Fibroblast of skin of scalp (primary cell): Measurements from ENCODE around the gene FRA10AC1. TPM values are rescaled to one million over a fixed set of nuclear protein-coding genes. Genes with fewer than 3 reads are reported as not detected.

ENCODE experiments used
- DNase-seq: peaks from one replicate; pipeline ENCODE4 v3.0.0-alpha.2; 2013
- polyA plus RNA-seq, 2 experiments: library from polyadenylated mRNA; unstranded; fragments of 120-200 nt; gene quantifications; one replicate each; pipeline ENCODE4 v1.2.1, GENCODE V29; 2013; ENCODE audit not compliant: insufficient read length in 2 of 2

FRA10AC1 gene, protein sequence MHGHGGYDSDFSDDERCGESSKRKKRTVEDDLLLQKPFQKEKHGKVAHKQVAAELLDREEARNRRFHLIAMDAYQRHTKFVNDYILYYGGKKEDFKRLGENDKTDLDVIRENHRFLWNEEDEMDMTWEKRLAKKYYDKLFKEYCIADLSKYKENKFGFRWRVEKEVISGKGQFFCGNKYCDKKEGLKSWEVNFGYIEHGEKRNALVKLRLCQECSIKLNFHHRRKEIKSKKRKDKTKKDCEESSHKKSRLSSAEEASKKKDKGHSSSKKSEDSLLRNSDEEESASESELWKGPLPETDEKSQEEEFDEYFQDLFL
- 21.7 TPM for polyA plus RNA-seq (2013, experiment 1 of 2; ENCODE audit: insufficient read length)
- 26.7 TPM for polyA plus RNA-seq (2013, experiment 2 of 2; ENCODE audit: insufficient read length)

DNA sequence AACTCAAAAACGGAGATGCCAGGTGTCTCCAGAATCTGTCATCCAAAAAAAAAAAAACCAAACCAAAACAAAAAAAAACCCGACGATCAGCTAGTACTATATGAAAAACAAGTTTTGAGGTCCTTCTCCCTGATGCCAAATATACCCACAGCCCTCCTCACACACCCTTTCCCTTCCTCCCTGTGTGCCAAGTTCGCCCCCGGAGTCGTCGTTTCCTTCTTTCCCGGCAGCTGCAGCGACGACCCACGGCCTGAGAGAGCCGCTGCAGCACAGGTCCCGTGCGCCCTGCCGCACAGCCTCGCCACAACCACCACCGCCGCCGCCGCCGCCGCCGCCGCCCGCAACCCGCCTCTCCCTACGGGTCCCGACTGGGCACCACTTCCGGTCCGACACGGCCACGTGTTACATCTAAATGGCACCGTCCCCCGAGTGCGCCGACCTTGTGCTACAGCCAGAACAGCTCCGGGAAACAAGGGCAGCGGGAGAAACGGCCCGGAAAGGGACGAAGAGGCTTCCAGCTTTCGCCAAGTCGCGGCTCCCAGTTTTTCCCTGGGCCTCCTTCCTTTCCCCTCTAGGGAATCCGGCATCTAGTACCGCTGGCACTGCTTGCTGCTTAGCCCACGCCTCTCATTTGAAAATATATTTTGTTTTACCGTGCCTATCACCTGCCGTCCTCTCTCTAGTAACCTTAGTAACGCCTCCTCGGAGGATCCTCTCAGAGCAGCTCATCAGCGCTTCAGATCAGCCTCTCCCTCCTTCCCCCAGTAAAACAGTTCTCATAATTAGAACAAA is at the start of gene FRA10AC1:
Gene FRA10AC1 (minus strand): TSS at position 383 of the 792 bp plus-strand sequence. CDS start 2,486 bp downstream, outside the sequence.
- DNase-seq, result peak; percentile 94

- peak; percentile 25 for DNase-seq
These were observed 49.4 kb upstream of the FRA10AC1 start for GRCh38 chr10:93751832-93752231.

DNA sequence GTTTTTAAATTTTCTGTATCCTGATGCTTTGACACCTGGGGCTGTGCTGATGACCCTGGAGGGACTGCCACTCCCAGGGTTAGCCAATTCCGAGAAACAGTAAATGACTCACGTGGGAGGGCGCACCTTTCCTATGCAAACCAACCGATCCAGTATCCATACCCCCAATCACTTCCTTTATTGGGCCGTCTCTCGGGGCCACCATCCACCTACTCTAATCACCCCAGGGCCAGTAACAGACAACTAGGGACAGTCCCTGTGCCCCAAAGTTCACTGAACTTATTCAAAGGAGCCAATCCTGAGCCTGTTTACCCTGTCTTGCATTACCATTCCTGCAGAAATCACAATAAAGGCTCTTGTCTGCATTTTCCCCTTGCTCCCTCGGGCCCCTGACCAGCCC is 48.7 kb upstream of the FRA10AC1 start:
- DNase-seq, result no peak

DNA sequence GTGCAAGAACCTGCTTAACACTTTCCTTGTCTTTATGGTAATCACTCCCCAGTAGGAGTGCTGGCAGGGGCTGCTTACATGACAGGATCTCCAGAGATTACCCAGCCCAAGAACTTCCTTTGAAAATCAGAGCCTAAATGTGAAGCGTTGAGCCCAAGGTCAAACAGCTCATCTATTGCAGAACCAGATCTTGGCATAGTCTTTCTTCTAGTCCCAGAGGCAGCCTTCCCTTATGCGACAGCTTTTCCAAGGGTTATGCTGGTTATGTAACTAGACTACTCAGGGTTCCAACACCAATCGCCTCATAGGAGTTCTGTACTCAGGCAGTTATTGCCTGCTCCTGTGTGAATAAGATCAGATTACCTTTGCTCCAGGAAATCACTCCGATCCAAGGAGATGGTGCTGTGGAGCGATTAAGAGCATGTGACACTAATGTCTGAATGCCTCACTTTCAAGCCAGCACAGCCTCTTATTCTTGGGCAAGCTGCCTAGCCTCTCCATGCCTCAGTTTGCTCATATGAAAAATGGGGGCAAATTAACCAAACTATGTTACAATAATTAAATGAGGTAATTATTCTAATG is 46.9 kb upstream of the FRA10AC1 start:
- no peak for DNase-seq

- DNase-seq, result peak; percentile 96
These were observed 44.5 kb upstream of the FRA10AC1 start for GRCh38 chr10:93746844-93747284.

- DNase-seq, result peak; percentile 42
These were observed 43.1 kb upstream of the FRA10AC1 start for GRCh38 chr10:93745408-93746065.

- DNase-seq, result no peak
These were observed 40.4 kb upstream of the FRA10AC1 start for GRCh38 chr10:93742633-93743349.

GRCh38 chr10:93741367-93741766 is 39.0 kb upstream of the FRA10AC1 start:
- DNase-seq, result no peak

- DNase-seq, result no peak
These were observed 23.6 kb upstream of the FRA10AC1 start for GRCh38 chr10:93726024-93726423.

DNA sequence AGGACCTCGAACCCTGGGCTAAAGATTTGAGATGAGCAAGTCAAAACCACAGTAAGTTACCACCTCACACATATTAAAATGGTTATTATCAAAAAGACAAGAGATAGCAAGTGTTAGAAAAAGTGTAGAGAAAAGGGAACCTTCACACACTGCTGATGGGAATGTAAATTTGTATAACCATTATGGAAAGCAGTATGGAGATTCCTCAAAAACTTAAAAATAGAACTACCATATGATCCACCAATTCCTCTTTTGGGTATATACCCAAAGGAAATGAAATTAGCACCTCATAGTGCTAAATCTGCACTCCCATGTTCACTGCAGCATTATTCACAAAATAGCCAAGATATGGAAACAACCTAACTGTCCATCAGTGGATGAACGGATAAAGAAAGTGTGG is 20.8 kb upstream of the FRA10AC1 start:
- no peak for DNase-seq

DNA sequence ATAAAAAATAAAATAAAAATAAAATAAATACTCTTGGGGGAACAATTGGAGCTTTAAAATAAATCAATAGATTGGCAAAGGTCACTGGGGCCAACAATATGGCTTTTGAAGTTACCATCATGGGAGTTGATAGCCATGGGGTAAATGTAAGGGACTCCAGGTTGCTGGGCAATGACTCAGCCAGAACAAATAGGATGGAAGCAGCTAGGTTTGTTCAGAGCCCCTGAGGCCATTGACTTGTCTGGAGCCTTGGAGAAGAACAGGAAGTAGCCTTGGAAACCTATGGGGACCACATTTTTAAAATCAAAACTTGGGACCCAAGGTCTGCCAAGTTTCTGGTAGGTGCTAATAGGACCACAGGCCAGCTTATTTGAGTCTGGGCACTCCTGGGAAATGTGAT is 20.2 kb upstream of the FRA10AC1 start:
- no peak for DNase-seq

GRCh38 chr10:93719901-93720300 is 17.5 kb upstream of the FRA10AC1 start:
- DNase-seq, result no peak

DNA sequence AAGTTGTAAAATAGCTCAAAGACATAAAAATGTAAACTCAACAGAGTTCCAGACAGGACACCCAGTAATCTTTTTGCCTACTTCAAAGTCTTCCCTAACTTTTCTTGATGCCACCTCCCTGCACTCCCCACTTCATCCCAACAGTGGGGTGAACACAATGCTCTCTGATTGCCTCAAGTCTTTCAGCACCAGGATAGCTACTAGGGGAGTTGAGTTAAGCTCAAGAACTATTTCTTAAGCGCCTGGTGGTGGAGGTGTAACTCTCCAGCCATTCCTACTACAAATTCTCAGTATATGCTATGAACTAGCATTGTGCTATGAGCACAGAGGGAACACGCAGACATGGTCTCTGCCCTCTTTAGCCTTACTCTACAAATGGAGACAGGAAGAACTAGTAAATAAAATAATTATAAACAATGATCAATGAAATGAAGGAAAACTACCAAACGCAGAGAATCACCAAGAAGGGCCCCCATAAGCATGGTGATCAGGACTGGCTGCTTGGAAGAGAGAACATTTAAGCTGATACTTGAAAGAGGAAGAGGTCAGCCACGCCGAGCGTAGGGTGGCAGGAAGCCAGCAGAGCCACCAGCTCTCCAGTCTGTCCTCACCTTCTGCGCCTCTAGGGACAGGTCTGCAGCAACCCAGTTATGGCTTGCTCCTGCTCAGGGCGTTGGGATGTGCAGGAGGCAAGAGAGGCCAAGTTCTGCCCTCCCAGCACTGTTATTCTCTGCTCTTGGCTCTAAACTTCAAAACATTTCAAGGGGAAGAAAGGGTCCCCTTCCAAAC is 16.7 kb upstream of the FRA10AC1 start:
- DNase-seq, result no peak

DNA sequence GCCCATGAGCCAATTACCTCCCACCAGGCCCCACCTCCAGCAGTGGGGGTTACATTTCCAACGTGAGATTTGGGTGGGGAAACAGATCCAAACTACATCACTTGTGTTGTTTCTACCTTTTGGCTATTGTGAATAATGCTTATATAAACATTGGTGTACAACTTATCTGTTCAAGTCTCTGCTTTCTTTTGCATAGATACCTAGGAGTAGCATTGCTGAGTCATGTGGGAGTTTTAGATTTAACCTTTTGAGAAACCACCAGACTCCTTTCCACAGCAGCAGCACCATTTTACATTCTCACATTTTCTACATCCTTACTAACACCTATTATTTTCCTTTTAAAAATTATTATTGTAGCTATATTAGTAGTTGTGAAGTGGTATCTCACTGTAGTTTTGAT is 14.4 kb upstream of the FRA10AC1 start:
- DNase-seq, result no peak

- DNase-seq, result no peak
These were observed 13.0 kb upstream of the FRA10AC1 start for GRCh38 chr10:93715345-93715744.

GRCh38 chr10:93712593-93712992 is 10.2 kb upstream of the FRA10AC1 start:
- no peak for DNase-seq

DNA sequence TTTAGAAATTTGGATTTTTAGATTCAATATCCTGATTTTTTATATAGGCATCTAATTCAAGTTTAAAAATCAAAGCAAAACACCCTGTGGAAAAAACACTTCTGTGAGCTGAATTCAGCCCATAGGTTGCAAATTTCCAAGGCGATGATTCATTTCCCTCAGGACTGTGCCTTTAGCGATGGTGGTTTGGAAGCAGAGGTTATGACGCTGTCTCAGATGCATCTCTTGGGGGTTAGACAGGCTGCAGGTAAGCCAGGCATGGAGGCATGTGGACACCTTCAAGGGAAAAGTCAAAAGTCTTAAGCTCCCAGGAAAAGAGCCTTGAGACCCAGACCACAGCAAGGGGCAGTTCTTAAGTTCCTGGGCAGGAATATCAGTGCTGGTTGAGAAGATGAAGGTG is 9.5 kb upstream of the FRA10AC1 start:
- peak; percentile 2 for DNase-seq

DNA sequence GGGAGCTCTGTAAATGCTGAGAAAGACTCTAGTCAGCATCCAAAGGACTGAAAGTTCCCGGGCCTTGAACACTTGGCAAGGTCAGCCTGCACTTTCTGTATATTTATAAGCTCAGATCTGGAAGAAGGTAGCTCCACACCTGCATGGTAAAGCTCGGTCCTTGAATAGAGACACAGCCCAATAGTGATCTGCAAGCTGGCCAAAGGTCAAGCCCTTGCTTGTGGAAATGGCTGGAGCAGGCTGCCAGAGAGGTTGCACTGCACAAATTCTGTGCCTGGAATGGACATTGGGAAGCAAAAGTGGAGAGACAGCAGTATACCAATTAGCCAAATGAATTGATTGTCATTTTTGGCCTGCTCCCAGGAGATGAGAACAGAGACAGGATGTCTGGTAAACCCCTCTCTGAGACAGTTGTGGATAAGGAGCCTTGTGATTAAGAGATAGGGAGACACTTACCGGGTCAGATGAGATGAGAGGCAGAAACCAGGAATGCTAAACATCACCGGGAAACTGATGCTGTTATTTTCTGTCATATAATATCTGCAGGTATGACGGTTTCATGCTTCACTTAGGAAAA is 8.0 kb upstream of the FRA10AC1 start:
- no peak for DNase-seq

DNA sequence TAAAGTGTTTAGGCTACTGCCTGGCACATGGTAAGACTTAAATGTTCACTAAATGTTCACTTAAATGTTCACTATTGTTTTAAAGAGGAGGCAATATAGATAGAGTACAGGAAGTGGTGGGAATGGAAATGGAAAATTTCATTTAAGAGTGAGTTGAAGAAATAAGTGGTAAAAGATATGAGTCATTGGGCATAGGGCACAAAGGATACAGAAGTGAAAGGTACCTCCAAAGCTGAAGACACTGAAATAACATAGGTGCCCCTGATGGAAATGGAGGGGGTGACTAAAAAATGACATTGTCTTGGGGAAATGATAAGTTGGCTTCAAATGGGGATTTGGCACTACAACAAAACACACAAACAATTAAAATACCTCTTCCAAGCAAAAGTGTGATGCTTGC is 5.2 kb upstream of the FRA10AC1 start:
- no peak for DNase-seq

- DNase-seq, result no peak
These were observed 2.1 kb upstream of the FRA10AC1 start for GRCh38 chr10:93704451-93704850.

DNA sequence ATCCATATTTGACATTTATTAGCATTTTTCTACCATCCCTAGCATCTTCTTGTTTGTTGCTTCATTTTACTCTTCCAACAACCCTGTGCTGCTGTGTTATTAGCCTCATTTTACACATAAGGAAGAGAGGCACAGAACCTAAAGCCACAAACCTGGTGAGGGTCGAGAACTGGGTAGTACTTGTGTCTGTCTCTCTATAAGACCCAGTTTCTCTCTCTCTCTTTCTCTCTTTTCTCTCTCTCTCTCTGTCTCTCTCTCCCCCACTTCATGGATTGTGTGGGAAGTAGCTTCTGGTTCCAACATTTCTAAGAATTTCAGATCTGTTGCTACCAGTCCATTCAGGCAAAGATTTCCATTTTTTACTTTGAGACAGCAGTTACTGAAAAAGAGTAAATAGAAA is 1.4 kb upstream of the FRA10AC1 start:
- DNase-seq, result no peak
